ENCODE results near the gene GIT2.
"Not testable (repeated sequence)": the region's sequence is repeated elsewhere in the genome, so short reads cannot be mapped to it uniquely, and the experiment has no call there.

Gene GIT2

DNA sequence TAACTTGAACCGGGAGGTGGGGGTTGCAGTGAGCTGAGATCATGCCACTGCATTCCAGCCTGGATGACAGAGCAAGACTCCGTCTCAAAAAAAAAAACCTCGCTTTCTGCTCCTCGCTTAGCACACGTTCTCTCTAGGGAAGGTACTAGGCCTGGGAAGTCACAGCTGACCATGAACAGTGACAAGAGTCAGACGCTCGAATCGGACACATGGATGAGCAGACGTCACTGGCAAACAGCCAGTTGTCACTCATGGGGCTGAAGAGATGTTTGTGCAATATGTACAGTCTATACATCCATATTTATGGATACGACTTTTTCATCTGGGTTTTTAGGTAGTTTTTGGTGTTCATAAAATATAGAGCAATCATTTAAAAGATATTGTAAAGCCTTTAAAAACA lies 76.7 kb downstream of the GIT2 start:
- DNase-seq (ENCODE audit: low read depth) = no peak

DNA sequence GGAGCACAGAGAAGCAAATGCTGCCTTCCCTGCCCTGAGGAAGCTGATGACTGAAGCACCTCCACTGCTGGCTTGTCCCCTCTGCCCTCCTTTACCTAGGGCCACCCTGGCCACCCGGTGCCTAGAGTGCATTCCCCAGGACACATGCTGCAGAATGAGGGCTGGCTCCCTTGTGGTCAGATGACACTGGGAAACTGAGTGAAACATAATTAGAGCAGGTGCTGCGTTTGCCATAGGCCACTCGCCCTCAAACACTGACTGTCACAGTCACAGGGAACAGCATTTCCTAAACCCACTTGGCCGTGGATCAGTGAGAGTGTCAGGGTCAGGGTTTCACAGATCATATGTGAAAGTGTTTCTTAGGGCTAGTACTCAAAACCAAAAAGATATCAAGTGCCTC lies 80.1 kb downstream of the GIT2 start:
- DNase-seq (ENCODE audit: low read depth) = no peak

DNA sequence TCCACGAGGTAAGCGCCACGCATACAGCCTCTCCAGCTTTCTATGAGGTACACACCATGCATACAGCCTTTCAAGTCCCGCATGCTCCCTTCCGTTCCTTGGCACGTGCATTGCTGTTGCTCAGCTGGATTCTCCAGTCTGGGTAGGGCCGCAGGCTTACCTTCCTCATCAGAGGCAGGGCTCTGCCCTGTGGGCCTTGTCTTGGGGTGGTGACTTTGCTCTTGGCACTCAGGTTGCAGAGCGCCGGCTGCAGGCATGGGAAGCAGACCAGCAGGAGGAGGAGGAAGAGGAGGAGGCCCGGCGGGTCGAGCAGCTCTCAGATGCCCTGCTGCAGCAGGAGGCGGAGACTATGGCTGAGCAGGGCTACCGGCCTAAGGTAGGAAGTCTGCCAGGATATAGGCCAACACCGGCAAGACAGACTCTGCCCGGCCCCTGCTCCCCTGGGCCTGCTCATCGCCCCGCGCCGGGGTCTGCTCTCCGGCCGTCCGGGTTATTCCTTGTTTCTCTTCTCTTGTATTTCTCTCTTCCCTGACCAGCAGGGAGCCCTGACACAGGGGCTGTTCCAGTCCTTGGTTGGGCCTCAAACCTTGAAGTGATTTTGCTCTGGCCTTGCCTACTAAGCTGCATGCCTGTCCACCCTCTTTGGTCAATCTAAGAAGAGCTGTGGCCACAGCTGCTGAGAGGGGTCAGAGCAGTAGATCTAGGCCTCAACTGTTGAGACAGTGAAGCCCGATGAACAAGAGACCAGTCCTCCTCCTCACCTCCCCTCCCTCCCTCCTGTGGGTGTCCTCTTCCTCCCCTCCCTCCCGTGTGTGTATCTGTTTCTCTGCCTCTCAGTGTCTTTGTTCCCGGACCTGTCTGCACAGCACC lies 80.8 kb downstream of the GIT2 start:
- no peak for DNase-seq (ENCODE audit: low read depth)

DNA sequence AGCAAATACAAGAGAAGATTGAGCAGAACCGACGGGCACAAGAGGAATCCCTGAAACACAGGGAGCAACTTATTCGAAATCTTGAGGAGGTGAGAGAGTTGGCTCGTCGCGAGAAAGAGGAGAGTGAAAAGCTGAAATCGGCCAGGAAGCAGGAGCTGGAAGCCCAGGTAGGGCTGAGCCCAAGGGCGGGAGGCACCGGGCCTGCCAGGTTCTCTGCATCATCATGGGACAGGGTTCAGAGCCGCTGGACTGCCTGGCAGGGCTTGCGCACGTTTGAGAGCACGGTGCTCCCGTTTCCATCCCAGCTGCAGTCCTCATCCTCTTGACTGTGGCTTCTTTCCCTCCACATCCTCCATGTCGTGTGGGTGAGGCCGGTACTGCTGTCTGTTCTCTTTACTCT lies 81.7 kb downstream of the GIT2 start:
- DNase-seq (ENCODE audit: low read depth) = no peak

GRCh38 chr12:109912855-109913321 lies 83.3 kb downstream of the GIT2 start:
- peak; percentile 11 for DNase-seq (ENCODE audit: low read depth)

- DNase-seq (ENCODE audit: low read depth) = peak; percentile 58
Observed at GRCh38 chr12:109910969-109911348, 85.2 kb downstream of the GIT2 start.

DNA sequence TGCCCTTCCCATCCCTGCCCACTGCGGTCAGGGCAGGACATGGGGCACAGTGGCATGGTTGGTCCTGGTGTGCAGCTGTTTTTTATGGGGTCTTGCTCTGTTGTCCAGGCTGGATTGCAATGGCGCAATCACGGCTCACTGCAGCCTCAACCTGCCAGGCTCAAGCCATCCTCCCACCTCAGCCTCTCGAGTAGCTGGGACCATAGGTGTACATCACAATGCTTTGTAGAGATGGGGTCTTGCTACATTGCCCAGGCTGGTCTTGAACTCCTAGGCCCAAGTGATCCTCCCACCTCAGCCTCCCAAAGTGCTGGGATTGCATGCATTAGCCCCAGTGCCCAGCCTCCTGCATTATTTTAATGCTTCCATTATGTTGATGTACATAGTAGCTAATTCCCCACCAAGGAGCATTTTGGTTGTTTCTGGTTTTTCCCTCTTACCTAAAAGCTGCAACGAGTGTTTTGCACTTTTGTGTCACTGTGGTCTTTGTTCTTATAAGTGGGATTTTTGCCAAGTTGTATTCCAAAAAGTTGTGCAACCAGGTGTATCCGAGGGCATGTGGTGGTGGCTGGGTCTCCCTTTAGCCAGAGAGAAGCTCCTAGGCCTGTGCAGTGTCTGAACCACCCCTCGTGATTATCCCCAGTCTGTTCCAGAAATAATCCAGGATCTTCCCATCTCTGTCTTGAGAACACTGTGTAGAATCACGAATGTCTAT lies 85.8 kb downstream of the GIT2 start:
- no peak for DNase-seq (ENCODE audit: low read depth)

- no peak for DNase-seq (ENCODE audit: low read depth)
Observed at GRCh38 chr12:109905301-109905700, 90.9 kb downstream of the GIT2 start.

DNA sequence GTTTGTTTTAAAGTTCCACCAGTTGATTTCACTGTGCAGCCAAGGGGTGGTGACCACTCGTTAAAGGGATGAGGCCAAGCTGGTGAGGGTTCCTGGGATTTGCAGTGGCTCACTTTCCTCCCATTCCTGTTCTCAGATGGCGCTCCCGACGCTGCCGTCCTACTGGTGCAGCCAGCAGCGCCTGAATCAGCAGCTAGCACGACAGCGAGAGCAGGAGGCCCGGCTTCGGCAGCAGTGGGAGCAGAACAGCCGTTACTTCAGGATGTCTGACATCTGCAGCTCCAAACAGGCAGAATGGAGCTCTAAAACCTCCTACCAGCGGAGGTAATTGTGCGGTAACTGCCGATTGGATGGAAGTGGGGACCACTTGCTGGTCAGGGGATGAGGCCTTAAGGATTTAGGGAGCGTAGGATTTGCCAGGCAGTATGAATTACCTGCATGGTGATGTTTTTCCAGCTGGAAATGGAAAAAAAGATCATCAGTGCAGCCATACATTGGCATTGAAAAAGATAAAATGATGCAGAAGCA lies 93.2 kb downstream of the GIT2 start:
- no peak for DNase-seq (ENCODE audit: low read depth)

GRCh38 chr12:109900752-109901580 lies 95.2 kb downstream of the GIT2 start:
- DNase-seq (ENCODE audit: low read depth) = peak; percentile 13

DNA sequence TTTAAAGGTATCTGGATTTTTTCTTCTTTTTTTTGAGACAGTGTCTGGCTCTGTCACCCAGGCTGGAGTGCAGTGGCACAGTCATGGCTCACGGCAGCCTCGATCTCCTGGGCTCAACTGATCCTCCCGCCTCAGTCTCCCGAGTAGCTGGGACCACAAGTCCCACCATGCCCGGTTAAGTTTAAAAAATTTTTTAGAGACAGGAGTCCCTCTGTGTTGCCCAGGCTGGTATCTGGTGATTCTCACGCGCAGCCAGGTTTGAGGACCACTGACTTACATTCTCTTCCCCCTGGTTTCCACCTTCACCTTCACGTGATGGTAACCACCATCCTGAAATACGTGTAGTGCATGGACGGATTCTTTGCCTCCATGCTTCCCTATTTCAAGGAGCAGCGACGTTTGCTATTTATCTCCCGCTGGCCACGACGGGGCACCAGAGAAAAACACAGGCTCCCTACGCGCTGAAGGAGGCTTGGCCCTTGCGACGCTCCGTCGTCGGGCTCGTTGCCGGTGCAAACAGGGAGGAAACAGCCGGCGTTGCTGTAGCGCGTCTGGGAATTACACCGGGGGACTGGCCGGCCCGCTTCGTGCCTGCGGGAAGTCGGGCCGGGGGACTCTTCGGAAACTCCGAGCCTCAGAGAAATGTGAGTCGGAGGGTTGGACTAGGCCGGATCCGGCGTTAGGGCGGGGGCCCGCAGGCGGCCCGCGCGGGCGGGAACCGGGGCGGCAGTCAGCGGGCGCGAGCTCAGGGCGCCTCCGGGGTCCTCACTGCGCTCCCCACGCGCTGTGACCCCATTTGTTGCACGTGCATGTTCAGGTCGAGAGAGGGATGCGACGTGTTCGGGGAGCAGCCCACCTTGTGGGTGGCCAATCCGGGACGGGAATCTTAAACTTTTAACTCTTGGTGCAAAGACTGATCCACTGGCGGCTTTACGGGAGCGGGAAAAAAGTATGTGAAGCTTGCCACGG lies 96.1 kb downstream of the GIT2 start, which contains the start of gene TCHP:
TCHP (plus strand) TSS at position 492 of the 969 bp plus-strand sequence. CDS start 2,753 bp downstream, outside the sequence.
- peak; percentile 89 for DNase-seq (ENCODE audit: low read depth)

DNA sequence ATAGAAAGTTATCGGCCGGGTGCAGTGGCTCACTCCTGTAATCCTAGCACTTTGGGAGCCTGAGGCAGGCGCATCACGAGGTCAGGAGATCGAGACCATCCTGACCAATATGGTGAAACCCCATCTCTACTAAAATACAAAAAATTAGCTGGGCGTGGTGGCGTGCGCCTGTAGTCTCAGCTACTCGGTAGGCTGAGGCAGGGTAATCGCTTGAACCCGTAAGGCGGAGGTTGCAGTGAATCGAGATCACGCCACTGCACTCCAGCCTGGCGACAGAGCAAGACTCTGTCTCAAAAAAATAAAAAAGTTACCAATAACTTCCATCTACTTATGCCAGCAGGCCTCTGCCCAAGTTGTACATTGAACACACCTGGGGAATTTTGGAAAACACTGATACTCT lies 96.8 kb downstream of the GIT2 start:
- not testable (repeated sequence) for DNase-seq (ENCODE audit: low read depth)

GRCh38 chr12:109897029-109897428 lies 99.1 kb downstream of the GIT2 start:
- DNase-seq (ENCODE audit: low read depth) = no peak

GRCh38 chr12:109896188-109896587 lies 100.0 kb downstream of the GIT2 start:
- DNase-seq (ENCODE audit: low read depth) = no peak

- DNase-seq (ENCODE audit: low read depth) = no peak
Observed at GRCh38 chr12:109894939-109895338, 101.2 kb downstream of the GIT2 start.

DNA sequence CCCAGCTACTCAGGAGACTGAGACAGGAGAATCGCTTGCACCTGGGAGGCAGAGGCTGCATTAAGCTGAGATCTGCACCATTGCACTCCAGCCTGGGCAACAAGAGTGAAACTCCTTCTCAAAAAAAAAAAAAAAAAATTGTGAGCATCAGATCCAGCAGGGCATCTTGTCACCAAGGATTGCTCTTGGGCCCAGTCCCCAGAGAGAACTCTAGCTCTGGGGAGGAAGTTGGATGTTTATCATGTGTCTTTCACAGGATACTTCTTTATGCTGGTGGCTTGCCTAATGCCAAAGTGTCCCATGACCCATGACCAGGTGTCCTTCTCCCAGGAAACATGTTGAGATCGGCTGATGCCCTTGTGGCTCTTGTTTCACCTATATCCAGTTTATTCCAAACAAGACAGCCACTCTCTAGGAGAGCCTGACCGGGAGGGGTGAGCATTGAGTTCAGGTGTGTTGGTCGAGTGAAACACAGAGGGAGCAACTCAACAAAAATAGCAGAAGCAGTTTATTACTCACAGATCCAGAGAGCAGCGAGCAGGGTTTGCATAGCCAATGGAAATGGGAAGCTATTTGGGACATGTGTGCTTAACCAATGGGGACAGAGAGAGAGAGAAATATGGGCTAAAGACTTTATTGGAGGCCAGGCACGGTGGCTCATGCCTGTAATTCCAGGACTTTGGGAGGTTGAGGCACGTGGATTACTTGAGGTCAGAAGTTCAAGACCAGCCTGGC lies 102.7 kb downstream of the GIT2 start:
- no peak for DNase-seq (ENCODE audit: low read depth)

DNA sequence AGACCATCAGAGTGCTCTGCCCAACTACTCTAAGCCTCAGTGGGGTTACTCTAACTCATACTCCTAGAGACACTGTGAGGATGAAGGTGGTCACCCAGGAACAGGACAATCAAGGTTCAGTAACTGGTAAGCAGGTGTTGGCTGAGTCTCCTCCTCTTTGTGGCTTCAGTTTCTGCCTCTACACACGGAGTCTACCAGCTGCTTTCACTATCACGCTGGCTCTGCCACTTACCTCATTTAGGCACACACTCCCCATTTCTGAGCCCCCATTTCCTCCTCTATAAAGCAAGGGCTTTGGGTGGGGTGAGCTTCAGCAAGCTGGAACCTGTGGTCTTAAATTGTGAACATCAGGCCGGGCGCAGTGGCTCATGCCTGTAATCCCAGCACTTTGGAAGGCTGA lies 103.4 kb downstream of the GIT2 start:
- no peak for DNase-seq (ENCODE audit: low read depth)

- DNase-seq (ENCODE audit: low read depth) = no peak
Observed at GRCh38 chr12:109892165-109892715, 103.9 kb downstream of the GIT2 start.

GRCh38 chr12:109891731-109892130 lies 104.4 kb downstream of the GIT2 start:
- not testable (repeated sequence) for DNase-seq (ENCODE audit: low read depth)

Measured in iris pigment epithelial cell (primary cell).